Measurements from ENCODE around the gene LUC7L2.

DNA sequence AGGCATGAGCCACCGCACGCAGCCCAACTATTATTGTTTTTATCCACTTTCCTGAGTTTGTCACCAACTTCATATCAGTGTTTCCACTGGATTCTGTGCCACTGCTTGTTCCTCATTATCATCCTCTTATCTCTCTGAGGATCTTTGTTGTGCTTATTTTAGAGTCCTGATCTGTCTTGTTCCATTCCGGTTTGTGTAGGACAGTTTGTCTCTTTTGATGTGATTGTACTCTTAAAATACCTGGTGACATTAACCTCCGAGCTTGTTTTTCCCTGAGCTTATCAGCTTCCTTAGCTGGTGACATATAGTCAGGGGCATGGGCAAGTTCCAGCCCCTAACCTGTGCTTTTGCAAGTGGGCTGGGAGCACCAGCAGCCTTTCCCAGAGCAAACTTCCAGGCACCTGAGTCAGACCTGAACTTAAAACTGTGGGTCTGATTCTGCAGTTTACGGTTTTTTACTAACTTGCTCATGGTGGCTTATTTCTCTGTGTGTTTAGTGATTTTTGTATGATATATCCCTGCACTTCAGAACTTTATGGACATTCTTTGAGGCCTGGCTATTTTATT is 41.7 kb upstream of the LUC7L2 start:
- TF ChIP-seq CTCF (IDR thresholded peaks at IDR 0.05) = no peak
- no peak for TF ChIP-seq POLR2A (IDR thresholded peaks at IDR 0.05)
